Ecto neural progenitor cell (in vitro differentiated cells): Measurements from ENCODE around the gene STIM1.
"Not testable (repeated sequence)": the region's sequence is repeated elsewhere in the genome, so short reads cannot be mapped to it uniquely, and the experiment has no call there.

ENCODE experiments used
- DNase-seq: peaks from one replicate; pipeline ENCODE4 v3.0.0-alpha.2; 2018; ENCODE audit warnings: low spot score

Gene STIM1

DNA sequence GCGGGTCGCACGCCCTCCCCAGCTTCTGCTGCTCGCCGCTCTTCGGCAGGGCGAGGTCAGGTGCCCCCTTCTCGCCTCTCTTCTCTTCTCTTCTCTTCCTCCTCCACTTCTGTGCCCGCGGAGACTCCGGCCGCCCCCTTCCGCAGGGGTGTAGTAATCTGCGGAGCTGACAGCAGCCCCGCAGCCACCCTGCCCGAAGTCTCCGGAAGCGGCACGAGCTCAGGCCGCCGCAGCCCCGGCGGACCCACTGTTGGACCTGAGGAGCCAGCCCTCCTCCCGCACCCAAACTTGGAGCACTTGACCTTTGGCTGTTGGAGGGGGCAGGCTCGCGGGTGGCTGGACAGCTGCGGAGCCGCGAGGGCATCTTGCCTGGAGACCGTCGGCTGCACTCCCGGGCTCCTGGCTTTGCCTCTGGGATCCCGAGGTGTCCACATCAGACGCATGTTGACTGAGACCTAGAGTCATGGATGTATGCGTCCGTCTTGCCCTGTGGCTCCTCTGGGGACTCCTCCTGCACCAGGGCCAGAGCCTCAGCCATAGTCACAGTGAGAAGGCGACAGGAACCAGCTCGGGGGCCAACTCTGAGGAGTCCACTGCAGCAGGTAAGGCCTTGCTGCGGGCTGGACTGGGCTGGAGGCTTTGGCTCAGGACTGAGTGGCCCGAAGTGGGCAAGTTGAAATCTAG, 486 bp downstream of the STIM1 start:
- peak; percentile 68 for DNase-seq

- no peak for DNase-seq
These were observed 1.5 kb downstream of the STIM1 start for GRCh38 chr11:3856856-3857553.

GRCh38 chr11:3857628-3858027, 2.2 kb downstream of the STIM1 start:
- DNase-seq = no peak

- no peak for DNase-seq
These were observed 4.0 kb downstream of the STIM1 start for GRCh38 chr11:3859373-3859881.

- no peak for DNase-seq
These were observed 4.9 kb downstream of the STIM1 start for GRCh38 chr11:3860375-3860774.

GRCh38 chr11:3860898-3861393, 5.5 kb downstream of the STIM1 start:
- not testable (repeated sequence) for DNase-seq

DNA sequence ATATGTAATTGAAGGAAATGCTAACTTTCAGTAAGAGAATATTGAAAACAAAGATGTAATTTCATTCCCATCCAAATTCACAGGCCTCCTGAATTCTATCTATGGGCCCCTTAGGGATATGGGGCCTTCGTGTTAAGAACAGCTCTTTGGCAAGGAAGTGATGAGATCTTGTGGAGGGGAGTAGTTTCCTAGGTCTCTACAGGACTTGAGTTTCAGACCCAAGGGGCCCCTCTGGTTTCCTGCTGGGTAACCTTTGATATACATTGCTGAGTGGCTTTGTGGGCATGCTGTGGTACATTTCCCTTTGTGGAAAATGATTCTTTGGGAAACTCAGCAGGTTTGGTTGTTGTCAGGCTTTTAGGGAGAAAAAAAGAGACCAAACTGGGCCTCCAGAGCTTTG, 6.2 kb downstream of the STIM1 start:
- DNase-seq = no peak

GRCh38 chr11:3865388-3866193, 10.1 kb downstream of the STIM1 start:
- DNase-seq = no peak

DNA sequence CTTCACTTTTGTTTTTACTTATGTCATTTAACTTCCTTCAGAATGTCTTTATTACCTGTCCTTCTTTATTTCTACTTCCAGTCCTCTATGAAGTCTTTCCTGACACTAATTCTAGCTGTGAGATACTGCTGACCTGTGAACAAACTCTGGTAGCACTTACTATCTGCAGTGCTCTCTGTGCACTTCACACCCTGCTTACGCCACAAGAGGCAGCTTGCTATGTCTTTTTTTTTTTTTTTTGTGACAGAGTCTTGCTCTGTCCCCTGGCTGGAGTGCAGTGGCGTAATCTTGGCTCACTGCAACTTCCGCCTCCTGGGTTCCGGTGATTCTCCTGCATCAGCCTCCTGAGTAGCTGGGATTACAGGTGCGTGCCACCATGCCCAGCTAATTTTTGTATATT, 10.7 kb downstream of the STIM1 start:
- DNase-seq = no peak

- no peak for DNase-seq
These were observed 11.4 kb downstream of the STIM1 start for GRCh38 chr11:3866836-3867208.

GRCh38 chr11:3867209-3868091, 12.0 kb downstream of the STIM1 start:
- DNase-seq = no peak

DNA sequence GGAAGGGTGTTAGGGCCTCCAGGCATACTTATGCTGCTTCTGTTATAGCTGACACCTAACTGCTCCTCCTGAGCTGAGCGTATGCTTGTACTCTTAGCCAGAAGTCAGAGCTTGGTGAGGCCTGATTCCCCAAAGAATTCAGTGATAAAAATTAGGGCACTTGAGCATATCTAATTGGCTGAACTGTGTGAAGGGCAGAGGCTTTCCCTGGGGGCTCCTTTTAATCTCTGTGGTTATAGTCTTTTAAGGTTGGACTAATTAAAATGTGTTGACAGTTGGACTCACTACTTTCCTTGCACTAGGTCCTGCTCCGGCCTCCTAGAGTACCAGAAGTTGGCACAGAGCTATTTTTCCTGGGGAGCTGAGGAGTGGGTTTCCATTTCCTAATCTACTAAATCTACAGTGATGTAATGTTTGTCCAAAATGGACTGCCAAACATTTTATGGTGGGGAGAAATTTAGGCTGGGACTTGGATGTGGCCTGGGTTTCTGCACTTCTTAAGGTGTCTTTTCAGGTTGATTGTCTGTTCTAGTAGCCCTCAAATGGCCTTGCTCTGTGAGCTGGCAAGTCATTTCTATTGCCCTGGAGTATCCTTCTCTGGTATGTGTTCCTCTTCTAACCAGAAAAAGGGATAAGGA, 18.4 kb downstream of the STIM1 start:
- DNase-seq = no peak

DNA sequence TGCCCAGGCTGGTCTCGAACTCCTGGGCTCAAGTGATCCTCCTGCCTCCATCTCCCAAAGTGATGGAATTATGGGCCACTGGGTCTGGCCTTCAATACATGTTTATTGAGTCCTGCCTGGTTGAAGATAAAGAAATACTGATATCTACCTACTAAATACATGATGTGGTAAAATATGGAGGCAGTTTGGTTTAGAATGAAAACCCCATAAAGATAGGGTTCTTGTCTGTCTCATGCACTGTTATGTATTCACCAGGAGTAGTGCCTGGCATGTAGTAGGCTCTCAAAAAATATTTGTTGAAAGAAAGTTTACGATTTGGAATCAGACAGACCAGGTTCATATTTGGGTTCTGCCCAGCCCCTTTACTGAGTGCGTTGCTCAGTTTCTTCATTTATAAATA, 21.1 kb downstream of the STIM1 start:
- no peak for DNase-seq

GRCh38 chr11:3877364-3878257, 22.1 kb downstream of the STIM1 start:
- no peak for DNase-seq

DNA sequence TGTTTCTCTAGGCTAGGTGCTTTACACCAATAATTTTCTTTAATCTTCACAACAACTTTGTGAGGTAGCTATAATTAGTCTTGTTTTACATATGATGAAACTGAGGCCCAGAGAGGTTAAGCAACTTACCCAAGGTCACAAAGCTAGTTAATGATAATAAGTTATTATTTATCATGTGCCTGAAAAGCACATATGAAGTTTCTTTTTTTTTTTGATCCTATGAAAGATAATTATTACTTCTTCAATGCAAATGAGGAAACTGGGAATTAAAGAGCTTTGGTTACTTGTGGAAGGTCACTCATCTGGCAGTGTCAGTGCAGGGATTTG, 22.8 kb downstream of the STIM1 start:
- no peak for DNase-seq

DNA sequence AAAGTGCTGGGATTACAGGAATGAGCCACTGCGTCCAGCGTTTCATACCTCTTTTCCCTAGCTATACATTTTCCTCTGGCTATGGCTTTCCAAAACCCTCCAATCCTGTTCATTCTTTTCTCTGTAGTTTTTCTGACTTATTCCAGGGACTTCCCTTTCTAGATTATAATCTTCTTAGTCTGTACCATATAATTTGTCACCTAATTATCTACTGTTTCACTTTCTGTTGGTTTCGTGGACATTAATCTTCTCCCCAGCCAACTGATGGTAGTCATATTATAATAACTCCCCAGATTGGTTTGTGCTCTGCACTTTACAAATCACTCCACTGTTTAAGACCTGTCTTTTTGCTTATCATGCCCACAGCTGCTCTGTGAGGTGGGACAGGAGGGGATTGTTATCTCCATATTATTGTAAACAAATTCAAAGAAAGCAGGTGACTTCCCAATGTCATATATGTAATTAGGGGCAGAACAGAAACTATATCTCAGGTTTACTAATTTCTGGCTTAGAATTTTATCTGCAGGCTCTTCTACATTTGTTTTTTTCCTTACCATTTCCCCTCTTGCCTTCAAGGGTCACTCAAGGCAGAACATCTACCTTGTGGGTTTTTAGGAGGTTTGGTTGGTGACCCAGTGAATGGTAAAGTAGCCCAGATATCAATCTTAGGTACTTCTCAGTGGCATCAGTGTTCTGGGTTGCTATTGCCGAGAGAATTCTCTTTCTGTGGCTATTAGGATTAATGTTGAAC, 23.9 kb downstream of the STIM1 start:
- no peak for DNase-seq

DNA sequence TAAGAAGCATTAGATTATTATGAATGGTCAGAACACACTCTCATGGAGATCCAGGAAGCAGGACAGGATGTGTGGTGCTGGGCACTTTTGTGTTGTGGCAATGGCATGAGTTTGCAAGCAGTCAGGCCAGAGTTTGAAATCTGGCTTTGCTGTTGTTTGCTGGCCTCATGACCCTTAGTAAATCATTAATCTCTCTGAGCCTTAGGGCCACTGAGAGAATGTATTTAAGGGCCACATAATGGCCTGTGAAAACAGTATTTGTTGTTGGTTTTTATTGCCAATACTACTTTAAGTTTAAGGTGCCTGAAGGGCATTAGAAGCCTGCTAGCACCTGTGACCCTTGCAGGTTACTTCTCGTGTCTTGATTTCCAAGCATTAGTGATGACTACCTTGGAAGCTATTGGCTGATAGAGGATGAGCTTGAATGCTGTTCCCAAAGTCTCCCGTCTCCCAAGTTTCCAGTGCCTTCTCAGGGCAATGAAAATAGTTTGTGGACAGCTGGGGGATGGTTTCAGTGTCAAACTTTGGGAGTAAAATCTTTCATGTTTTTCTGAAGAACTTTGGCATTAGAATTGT, 24.6 kb downstream of the STIM1 start:
- no peak for DNase-seq

DNA sequence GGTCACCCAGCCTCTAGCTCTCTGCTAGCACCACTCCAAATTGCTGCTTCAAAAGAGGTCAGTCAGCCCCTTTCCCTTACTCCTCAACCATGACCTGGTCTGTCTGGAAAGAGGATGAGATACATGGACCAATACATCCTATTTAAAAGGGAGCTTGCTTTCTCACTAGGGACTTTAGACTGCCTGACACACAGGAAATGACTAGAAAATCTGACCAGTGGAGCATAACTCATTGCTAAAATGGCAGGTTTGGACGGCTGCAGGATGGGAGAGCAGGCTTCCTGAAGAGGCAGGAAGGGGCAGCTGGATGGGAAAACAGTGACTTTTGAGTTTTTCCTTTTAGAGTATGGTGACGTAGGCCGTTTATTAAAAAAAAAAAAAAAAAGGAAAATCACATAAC, 25.3 kb downstream of the STIM1 start:
- DNase-seq = no peak

DNA sequence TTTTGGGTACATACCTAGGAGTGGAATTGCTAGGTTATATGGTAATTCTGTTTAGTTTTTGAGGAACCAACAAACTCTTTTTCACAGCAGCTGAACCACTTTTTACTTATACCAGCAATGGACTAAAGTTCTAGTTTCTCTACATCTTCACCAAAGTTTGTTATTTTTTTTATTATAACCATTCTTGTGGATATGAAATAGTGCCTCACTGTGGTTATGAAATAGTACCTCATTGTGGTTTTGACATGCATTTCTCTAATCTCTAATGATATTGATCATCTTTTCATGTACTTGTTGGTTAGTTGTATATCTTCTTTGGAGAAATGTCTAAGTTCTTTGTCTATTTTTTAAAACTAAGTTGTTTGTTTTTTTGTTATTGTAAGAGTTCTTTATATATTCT, 27.2 kb downstream of the STIM1 start:
- no peak for DNase-seq
